NCI-H446 treated with DMSO at 0.1 percent for 48 hours (cell line): ENCODE measurements around the gene NAPSA.
"Not testable (repeated sequence)": the region's sequence is repeated elsewhere in the genome, so short reads cannot be mapped to it uniquely, and the experiment has no call there.

Experiments used
- DNase-seq: peaks from one replicate; lab custom pipeline; 2025; lab: John Stamatoyannopoulos, UW

NAPSA gene

DNA sequence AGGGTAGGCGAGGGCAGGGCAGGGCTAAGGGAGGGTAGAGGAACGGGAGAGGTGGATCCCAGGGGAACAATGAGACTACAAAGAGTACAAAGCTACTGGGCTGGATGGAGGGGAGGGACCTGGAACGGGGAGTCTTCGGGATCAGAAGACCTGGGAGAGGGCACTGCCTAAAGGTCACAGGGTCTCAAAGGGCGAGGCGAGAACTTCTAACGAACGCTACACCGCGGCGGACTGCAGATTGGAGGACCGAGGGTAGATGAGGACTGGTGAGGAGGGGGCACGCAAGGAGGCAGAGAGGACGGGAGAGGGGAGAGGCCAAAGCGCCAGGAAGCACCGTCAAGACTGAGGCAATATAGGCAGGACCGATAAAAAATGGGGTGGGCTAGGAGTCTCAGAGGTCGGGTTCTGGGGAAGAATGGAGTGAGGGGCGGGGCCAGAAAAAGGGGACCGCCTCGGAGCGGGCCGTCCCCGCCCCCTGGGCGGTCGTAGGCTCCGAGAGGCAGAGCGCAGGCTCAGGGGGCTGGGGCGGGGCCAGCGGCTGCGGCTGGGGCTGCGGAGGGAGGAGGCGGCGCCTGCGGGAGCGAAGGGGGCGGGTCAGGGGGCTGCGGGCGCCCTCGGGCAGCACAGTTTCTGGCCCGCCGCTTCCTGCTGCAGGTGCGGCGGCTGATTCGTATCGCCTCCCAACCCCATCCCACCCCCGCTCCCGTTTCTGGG lies 34.9 kb downstream of the NAPSA start:
- DNase-seq, result peak; percentile 73

DNA sequence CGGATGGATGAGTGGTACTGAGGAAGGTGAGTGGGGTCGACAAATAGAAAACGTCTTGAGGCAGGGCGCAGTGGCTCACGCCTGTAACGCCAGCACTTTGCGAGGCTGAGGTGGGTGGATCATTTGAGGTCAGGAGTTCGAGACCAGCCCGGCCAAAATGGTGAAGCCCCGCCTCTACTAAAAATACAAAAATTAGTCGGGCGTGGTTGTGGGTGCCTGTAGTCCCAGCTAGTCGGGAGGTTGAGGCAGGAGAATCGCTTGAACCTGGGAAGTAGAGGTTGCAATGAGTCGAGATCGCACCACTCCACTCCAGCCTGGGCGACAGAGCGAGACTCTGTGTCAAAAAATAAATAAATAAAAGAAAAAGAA lies 35.5 kb downstream of the NAPSA start:
- not testable (repeated sequence) for DNase-seq

GRCh38 chr19:50329146-50329925 lies 36.1 kb downstream of the NAPSA start, which contains the start of gene KCNC3:
TSS of gene KCNC3 (minus strand) at chr19:50329377. CDS start at chr19:50329082, 295 bp downstream.
- DNase-seq, result peak; percentile 99

- DNase-seq, result no peak
Measured at GRCh38 chr19:50328873-50329145, 36.6 kb downstream of the NAPSA start.

- DNase-seq, result no peak
Measured at GRCh38 chr19:50328224-50328872, 37.1 kb downstream of the NAPSA start.

GRCh38 chr19:50327461-50328223 lies 37.8 kb downstream of the NAPSA start:
- no peak for DNase-seq

DNA sequence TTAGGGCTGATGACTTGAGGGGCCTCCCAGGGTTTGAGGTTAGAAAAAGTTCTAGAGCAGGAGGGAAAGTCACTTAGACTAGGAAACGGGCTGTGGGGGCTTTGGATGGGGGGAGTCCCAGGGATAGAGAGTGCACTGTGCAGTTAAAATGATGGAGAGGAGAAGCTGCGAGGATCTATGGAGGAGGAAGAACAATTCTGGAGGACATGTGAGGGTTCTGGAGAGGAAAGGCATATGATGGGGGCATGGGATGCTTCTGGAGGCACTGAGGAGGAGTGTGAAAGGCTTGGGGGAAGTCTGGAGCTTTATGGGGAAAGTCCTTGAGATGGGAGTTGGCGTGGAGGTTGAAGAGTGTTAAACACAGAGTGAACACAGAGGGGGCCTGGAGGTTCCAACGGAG lies 38.4 kb downstream of the NAPSA start:
- DNase-seq, result no peak

- no peak for DNase-seq
Measured at GRCh38 chr19:50326101-50326664, 39.3 kb downstream of the NAPSA start.

- peak; percentile 88 for DNase-seq
Measured at GRCh38 chr19:50325310-50326100, 39.9 kb downstream of the NAPSA start.

- peak; percentile 82 for DNase-seq
Measured at GRCh38 chr19:50324331-50324730, 41.1 kb downstream of the NAPSA start.

GRCh38 chr19:50323782-50324133 lies 41.7 kb downstream of the NAPSA start:
- no peak for DNase-seq

DNA sequence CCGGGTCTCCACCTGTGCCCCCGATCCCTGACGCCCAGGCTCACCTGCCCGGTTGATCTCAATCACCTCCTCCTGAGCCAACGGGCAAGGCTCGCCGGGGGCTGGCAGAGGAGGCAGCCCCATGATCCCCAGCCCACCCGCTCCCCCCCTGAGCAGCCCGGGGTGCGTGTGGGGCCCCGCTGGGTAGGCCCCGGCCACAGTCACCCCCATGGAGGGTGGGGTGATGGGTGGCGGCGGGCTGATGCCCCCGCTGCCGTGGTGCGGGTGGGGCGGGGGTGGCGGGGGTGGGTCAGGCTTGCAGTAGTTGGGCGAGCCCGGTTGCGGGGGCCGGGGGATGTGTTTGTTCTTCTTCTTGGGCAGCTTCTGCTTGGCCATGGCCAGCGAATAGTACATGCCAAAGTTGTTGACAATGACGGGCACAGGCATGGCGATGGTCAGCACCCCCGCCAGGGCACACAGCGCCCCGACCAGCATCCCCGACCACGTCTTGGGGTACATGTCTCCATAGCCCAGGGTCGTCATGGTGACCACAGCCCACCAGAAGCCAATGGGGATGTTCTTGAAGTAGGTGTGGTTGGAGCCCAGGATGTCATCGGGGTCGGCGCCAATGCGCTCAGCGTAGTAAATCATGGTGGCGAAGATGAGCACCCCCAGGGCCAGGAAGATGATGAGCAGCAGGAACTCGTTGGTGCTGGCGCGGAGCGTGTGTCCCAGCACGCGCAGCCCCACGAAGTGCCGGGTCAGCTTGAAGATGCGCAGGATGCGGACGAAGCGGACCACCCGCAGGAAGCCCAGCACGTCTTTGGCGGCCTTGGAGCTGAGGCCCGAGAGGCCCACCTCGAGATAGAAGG lies 42.3 kb downstream of the NAPSA start:
- DNase-seq, result no peak

DNA sequence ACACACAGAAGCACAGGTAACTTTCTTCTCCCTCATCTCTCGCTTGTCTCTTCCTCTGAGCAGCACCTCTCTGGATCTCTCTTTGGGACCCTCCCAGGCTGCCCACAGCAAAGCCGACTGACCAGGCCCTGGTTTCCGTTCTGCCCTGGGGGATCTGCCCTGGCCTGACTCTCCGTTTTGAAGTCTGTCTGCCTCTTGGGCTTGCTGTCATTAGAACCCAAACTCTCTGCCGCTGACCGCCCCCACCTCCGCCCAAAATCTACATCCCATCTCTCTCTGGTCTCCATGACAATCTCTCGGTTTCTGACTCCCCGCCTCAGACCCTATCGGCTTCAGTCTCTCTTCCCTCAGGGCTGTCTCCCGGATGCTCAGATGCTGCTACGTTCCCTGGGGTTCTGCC lies 43.2 kb downstream of the NAPSA start:
- DNase-seq, result no peak

DNA sequence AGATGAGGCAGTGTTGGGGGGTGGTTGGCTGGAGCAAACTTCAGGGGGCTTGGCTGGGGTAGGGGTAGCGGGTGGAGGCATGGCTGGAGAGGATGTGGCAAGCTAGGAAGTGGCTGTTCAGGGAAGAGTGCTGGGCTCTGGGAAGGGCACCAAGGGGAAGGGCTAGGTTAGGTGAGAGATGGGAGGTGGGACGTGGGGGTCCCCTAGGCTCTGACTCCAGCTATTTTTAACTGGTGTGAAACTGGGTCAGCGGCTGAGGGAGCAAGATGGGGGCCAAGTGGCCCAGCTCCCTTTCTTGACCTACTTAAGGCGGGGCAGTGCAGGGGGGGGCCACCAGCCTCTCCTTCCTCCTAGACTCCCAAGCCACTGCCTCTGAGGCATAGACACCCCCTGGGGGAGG lies 43.6 kb downstream of the NAPSA start:
- DNase-seq, result no peak

DNA sequence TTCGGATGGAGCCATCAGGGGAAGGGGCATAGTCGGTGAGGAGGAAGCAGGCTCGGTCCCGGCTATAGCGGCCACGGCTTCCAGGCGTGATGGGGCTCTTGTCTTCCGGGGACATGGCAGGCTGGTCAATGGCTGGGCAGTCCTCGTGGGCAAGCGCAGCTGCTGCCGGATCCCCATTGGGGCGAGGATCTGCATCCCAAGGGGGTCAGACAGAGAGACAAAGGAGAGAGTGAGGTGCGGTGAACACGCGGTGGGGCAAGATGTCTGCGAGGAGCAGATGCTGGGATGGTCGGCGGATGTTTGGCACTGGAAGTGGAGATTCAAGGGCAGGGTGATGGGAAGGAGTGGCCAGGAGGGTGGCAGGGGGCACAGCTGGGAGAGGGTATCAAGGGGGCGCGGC lies 44.8 kb downstream of the NAPSA start:
- no peak for DNase-seq

DNA sequence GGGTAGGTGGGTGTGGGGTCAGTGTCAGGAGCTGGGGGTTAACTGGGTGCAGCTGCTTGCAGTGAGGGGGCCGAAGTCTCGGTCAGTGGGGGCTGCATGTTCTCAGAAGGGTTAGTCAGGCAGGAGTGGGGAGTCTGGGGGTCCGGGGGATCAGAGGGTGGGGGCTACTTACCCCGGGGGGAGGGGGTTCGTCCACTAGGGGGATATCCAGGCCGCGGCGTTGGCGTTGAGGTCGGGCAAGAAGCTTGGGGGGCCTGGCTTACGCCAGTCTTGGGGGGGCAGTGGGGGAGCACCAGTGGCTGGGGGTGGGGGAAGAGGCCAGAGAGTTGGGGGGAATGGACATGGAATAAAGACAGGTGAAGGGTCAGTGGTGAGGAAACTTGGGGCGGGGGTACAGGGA lies 45.4 kb downstream of the NAPSA start:
- DNase-seq, result no peak

GRCh38 chr19:50319156-50319555 lies 46.3 kb downstream of the NAPSA start:
- no peak for DNase-seq

DNA sequence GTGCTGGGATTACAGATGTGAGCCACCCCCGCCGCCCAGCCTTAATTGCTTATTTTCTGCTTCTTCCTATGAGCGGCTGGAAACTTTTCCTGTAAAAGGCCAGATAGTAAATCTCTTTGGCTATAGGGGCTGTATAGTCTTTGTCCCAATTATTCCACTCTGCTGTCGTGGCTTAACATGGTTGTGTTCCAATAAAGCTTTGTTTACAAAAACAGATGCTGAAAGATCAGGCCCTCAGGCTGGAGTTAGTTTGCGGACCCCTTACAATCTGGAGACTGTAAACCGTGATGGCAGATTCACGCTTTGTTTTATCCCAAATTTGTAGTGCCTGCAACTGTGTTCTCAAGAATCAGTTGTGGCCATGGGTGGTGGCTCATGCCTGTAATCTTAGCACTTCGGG lies 47.0 kb downstream of the NAPSA start:
- DNase-seq, result no peak

- no peak for DNase-seq
Measured at GRCh38 chr19:50317115-50317514, 48.3 kb downstream of the NAPSA start.

- no peak for DNase-seq
Measured at GRCh38 chr19:50315773-50316448, 49.5 kb downstream of the NAPSA start.
